K562 (cell line): ENCODE results near the gene VTN. TPM values are rescaled to one million over a fixed set of nuclear protein-coding genes. Genes with fewer than 3 reads are reported as not detected.

Experiments
- ATF1 ChIP-seq, 2 experiments: fragments of 450-650 bp in 1 of 2; IDR thresholded peaks; 2 replicates each; pipeline ENCODE4 v1.6.1; 2016; ENCODE audit warnings: missing compliant biosample characterization in 1 of 2, missing genetic modification characterization in 1 of 2
- BDP1 ChIP-seq: IDR thresholded peaks from 3 replicates; pipeline ENCODE4 v1.6.1; 2011; ENCODE audit not compliant: insufficient read length, insufficient read depth
- BRF1 ChIP-seq: IDR thresholded peaks from 3 replicates; pipeline ENCODE4 v1.6.1; 2011; ENCODE audit warnings: borderline replicate concordance, mild to moderate bottlenecking; ENCODE audit not compliant: insufficient read length; ENCODE audit errors: extremely low read depth
- C11orf30 ChIP-seq: fragments of 450-650 bp; IDR thresholded peaks from 2 replicates; pipeline ENCODE4 v1.6.1; 2016; ENCODE audit warnings: low read depth, mild to moderate bottlenecking
- JUND ChIP-seq, 2 experiments: IDR thresholded peaks; 2 replicates in 1 of 2; 3 replicates in 1 of 2; pipeline ENCODE4 v1.6.1; 2011; ENCODE audit warnings: borderline replicate concordance in 2 of 2, low read depth in 2 of 2, low read length in 2 of 2, improper control_type of control experiment in 1 of 2, missing biosample characterization in 1 of 2, missing genetic modification characterization in 1 of 2, missing genetic modification reagents in 1 of 2
- POLR2H ChIP-seq: IDR thresholded peaks from 2 replicates; pipeline ENCODE4 v1.6.1; 2016; ENCODE audit warnings: missing genetic modification characterization, low read depth, mild to moderate bottlenecking, control low read depth, missing compliant biosample characterization, moderate library complexity
- RHOXF2B ChIP-seq: fragments of 250-450 bp; sonication (Bioruptor Pico); conservative IDR thresholded peaks from 2 replicates; pipeline ENCODE4 v1.5.1; 2021
- STAT5B ChIP-seq: fragments of 250-450 bp; sonication (Bioruptor Pico); IDR thresholded peaks from 2 replicates; pipeline ENCODE4 v1.8.0; 2021; ENCODE audit warnings: mild to moderate bottlenecking, inconsistent platforms
- SUPT5H ChIP-seq: fragments of 450-650 bp; IDR thresholded peaks from 2 replicates; pipeline ENCODE4 v1.6.1; 2016
- TAF15 ChIP-seq: fragments of 200-400 bp; formaldehyde crosslinking; IDR thresholded peaks from 2 replicates; pipeline ENCODE4 v1.6.1; 2017; ENCODE audit warnings: mild to moderate bottlenecking, low read depth, low read length, moderate library complexity
- TEAD2 ChIP-seq: fragments of 450-650 bp; IDR thresholded peaks from 2 replicates; pipeline ENCODE4 v1.6.1; 2016; ENCODE audit warnings: missing genetic modification characterization, control low read depth, missing compliant biosample characterization
- ZNF124 ChIP-seq: sonication (generic); formaldehyde crosslinking; IDR thresholded peaks from 2 replicates; pipeline ENCODE4 v1.8.1; 2022; ENCODE audit warnings: missing genetic modification reagents
- ZNF561 ChIP-seq: fragments of 450-650 bp; formaldehyde crosslinking; conservative IDR thresholded peaks from 2 replicates; pipeline ENCODE4 v1.4.0; 2020; ENCODE audit warnings: mild to moderate bottlenecking, moderate library complexity
- ZNF644 ChIP-seq: fragments of 200-800 bp; sonication (Bioruptor generic); IDR thresholded peaks from 2 replicates; pipeline ENCODE4 v1.6.1; 2016; ENCODE audit warnings: low read depth, missing genetic modification characterization, missing compliant biosample characterization
- ZNF696 ChIP-seq: fragments of 250-450 bp; sonication (Bioruptor Pico); conservative IDR thresholded peaks from 2 replicates; pipeline ENCODE4 v1.4.0; 2020; ENCODE audit warnings: mild to moderate bottlenecking, moderate library complexity
- ZNF75A ChIP-seq: fragments of 450-650 bp; formaldehyde crosslinking; IDR thresholded peaks from 2 replicates; pipeline ENCODE4 v1.4.0; 2020; ENCODE audit warnings: mild to moderate bottlenecking
- polyA plus RNA-seq, 8 experiments: library from polyadenylated mRNA; depleted of rRNA in 4 of 8; stranded (reverse) in 5 of 8; unstranded in 3 of 8; fragments of >200 nt; fragmentation: Nextera tagmentation in 2 of 8; fragmentation: Illumina TruSeq in 1 of 8; extraction: Ambion mirVana in 2 of 8; extraction: Trizol in 1 of 8; gene quantifications; 2 replicates each; pipeline versions ENCODE4 v1.2.1 to v1.2.3, GENCODE V29; 2011 to 2014; ENCODE audit warnings: inconsistent platforms in 1 of 8, missing spikeins in 1 of 8
- total RNA-seq, 7 experiments: library from RNA; depleted of rRNA in 6 of 7; stranded (reverse); fragments of >200 nt in 6 of 7; fragmentation: Illumina TruSeq in 2 of 7; extraction: Trizol in 2 of 7; gene quantifications; 2 replicates each; pipeline versions ENCODE4 v1.2.1 to v1.2.3, GENCODE V29; 2011 to 2021; ENCODE audit warnings: low replicate concordance in 1 of 7
- TF ChIP-seq, protein P1 (sequence below): fragments of 450-650 bp; IDR thresholded peaks from 2 replicates; pipeline ENCODE4 v1.6.1; 2016; ENCODE audit warnings: borderline replicate concordance
- TF ChIP-seq, protein P2 (sequence below): fragments of 250-450 bp; sonication (Bioruptor Pico); IDR thresholded peaks from 2 replicates; pipeline ENCODE4 v1.8.0; 2022; ENCODE audit warnings: inconsistent platforms
- TF ChIP-seq, protein P3 (sequence below): sonication (generic); formaldehyde crosslinking; IDR thresholded peaks from 2 replicates; pipeline ENCODE4 v1.8.0; 2023; ENCODE audit warnings: missing genetic modification reagents, mild to moderate bottlenecking, borderline replicate concordance

VTN gene
- total and polyA plus RNA-seq, 9 of the 15 experiments (the other 6 are each of a cell fraction or from before 2014, with no cell fraction given): 0.13 to 1.0 (median 0.29) TPM; not detected in 1

DNA sequence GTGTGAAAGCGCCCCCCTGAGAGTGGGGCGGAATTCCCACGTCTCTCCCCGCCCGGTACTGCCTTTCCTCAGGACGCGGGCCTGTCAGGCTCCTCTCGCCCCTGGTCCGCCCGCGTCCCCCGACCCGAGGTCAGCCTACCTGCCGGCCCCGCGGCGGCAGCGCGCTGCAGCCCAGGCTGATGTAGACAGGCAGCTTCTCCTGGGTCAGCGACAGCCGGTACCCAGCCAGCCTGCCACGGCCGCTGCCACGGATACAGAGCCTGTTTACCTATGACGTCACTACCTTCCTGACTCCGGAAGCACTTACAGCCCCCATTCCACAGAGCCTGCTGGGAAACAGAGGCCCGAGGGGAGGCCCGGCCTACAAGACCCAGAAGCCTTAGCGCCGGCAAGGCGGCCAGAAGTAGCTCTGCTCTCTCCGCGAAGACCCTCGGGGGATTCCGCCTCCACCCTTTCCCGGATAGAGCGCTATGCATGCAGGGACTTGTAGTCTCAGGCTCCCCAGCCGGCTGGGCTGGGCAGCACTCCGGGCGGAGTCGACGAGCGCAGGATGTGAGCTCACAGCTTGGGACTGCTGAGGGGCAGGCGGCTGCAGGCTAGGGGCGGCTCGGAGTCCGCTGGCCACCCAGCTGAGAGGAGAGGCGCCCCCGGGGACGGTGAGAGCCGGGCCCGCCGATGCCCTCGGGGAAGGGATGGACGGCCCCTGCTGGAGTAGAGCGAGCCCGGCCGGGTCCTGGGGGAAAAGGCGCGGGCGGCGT lies 34.7 kb downstream of the VTN start, which contains the start of the genes IFT20 and TNFAIP1 (continued):
- TF ChIP-seq, protein P1, sequence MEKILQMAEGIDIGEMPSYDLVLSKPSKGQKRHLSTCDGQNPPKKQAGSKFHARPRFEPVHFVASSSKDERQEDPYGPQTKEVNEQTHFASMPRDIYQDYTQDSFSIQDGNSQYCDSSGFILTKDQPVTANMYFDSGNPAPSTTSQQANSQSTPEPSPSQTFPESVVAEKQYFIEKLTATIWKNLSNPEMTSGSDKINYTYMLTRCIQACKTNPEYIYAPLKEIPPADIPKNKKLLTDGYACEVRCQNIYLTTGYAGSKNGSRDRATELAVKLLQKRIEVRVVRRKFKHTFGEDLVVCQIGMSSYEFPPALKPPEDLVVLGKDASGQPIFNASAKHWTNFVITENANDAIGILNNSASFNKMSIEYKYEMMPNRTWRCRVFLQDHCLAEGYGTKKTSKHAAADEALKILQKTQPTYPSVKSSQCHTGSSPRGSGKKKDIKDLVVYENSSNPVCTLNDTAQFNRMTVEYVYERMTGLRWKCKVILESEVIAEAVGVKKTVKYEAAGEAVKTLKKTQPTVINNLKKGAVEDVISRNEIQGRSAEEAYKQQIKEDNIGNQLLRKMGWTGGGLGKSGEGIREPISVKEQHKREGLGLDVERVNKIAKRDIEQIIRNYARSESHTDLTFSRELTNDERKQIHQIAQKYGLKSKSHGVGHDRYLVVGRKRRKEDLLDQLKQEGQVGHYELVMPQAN: peak; percentile 62
- no peak for TF ChIP-seq STAT5B
- TF ChIP-seq POLR2H: no peak
- TF ChIP-seq, protein P2, sequence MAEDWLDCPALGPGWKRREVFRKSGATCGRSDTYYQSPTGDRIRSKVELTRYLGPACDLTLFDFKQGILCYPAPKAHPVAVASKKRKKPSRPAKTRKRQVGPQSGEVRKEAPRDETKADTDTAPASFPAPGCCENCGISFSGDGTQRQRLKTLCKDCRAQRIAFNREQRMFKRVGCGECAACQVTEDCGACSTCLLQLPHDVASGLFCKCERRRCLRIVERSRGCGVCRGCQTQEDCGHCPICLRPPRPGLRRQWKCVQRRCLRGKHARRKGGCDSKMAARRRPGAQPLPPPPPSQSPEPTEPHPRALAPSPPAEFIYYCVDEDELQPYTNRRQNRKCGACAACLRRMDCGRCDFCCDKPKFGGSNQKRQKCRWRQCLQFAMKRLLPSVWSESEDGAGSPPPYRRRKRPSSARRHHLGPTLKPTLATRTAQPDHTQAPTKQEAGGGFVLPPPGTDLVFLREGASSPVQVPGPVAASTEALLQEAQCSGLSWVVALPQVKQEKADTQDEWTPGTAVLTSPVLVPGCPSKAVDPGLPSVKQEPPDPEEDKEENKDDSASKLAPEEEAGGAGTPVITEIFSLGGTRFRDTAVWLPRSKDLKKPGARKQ (CRISPR knock-in tag): no peak
- TF ChIP-seq TEAD2 (tag): no peak
- TF ChIP-seq RHOXF2B: no peak
- no peak for TF ChIP-seq ZNF696 (CRISPR knock-in tag)
- no peak for TF ChIP-seq ZNF124 (CRISPR knock-in tag)
- no peak for TF ChIP-seq ZNF75A (CRISPR knock-in tag)
- TF ChIP-seq, protein P3, sequence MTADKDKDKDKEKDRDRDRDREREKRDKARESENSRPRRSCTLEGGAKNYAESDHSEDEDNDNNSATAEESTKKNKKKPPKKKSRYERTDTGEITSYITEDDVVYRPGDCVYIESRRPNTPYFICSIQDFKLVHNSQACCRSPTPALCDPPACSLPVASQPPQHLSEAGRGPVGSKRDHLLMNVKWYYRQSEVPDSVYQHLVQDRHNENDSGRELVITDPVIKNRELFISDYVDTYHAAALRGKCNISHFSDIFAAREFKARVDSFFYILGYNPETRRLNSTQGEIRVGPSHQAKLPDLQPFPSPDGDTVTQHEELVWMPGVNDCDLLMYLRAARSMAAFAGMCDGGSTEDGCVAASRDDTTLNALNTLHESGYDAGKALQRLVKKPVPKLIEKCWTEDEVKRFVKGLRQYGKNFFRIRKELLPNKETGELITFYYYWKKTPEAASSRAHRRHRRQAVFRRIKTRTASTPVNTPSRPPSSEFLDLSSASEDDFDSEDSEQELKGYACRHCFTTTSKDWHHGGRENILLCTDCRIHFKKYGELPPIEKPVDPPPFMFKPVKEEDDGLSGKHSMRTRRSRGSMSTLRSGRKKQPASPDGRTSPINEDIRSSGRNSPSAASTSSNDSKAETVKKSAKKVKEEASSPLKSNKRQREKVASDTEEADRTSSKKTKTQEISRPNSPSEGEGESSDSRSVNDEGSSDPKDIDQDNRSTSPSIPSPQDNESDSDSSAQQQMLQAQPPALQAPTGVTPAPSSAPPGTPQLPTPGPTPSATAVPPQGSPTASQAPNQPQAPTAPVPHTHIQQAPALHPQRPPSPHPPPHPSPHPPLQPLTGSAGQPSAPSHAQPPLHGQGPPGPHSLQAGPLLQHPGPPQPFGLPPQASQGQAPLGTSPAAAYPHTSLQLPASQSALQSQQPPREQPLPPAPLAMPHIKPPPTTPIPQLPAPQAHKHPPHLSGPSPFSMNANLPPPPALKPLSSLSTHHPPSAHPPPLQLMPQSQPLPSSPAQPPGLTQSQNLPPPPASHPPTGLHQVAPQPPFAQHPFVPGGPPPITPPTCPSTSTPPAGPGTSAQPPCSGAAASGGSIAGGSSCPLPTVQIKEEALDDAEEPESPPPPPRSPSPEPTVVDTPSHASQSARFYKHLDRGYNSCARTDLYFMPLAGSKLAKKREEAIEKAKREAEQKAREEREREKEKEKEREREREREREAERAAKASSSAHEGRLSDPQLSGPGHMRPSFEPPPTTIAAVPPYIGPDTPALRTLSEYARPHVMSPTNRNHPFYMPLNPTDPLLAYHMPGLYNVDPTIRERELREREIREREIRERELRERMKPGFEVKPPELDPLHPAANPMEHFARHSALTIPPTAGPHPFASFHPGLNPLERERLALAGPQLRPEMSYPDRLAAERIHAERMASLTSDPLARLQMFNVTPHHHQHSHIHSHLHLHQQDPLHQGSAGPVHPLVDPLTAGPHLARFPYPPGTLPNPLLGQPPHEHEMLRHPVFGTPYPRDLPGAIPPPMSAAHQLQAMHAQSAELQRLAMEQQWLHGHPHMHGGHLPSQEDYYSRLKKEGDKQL (CRISPR knock-in tag): no peak
- TF ChIP-seq JUND (IDR thresholded peaks at IDR 0.05; ENCODE audit: borderline replicate concordance, low read depth, low read length): peak; percentile 100
- TF ChIP-seq JUND (tag; IDR thresholded peaks at IDR 0.05; ENCODE audit: borderline replicate concordance, low read depth, low read length): peak; percentile 99
- TF ChIP-seq ZNF561: no peak
- TF ChIP-seq ATF1 (CRISPR knock-in tag; IDR thresholded peaks at IDR 0.05): peak; percentile 82
- peak; percentile 99 for TF ChIP-seq ATF1 (tag; IDR thresholded peaks at IDR 0.05)
- TF ChIP-seq TAF15: no peak
- peak; percentile 93 for TF ChIP-seq ZNF644
- peak; percentile 78 for TF ChIP-seq SUPT5H
- TF ChIP-seq C11orf30: peak; percentile 71
- no peak for TF ChIP-seq BDP1
- TF ChIP-seq BRF1: no peak
